Fibroblast of the aortic adventitia (primary cell): ENCODE data around the gene GKN2. TPM values are rescaled to one million over a fixed set of nuclear protein-coding genes. Genes with fewer than 3 reads are reported as not detected.

ENCODE experiments used
- DNase-seq: peaks from one replicate; pipeline ENCODE4 v3.0.0-alpha.2; 2010; ENCODE audit warnings: low read depth
- H3K4me3 ChIP-seq: 2 replicates; pipeline ENCODE4 v1.5.1; 2011; ENCODE audit warnings: low read depth, mild to moderate bottlenecking, control low read depth, low read length, moderate library complexity
- total RNA-seq: library from RNA; depleted of rRNA; stranded (reverse); fragments of >200 nt; gene quantifications from 2 replicates; pipeline ENCODE4 v1.2.3, GENCODE V29; 2012; ENCODE audit warnings: low replicate concordance
- TF ChIP-seq, protein P1 (sequence below): IDR thresholded peaks from 2 replicates; pipeline ENCODE4 v1.5.1; 2011; ENCODE audit warnings: mild to moderate bottlenecking, low read length, control low read depth, inconsistent platforms; ENCODE audit not compliant: insufficient read depth

GKN2 gene
- total RNA-seq, 1 donor = not detected

DNA sequence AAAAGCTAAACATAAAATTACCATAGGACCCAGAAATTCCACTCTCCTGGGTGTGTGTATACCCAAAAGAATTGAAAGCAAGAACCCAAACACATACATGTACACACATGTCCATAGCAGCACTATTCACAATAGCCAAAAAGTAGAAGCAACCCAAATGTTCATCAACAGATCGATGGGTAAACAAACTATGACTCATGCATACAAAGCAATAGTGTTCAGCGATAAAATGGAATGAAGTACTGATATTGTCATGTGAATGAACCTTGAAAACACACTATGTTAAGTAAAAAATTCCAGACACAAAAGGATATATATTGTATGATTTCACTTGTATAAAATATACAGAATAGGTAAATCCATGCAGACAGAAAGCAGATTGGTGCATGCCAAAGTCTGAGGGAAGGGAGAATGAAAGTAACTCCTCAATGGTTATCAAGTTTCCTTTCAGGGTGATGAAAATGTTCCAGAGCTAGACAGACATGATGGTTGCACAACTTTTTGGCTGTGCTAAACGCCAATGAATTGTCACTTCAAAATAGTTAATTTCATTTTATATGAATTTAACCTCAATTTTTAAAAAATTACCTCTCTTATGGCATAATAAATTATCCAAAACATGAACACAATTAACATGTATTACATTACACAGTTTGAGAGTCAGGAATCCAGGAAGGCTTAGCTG, 35.5 kb downstream of the GKN2 start:
- TF ChIP-seq, protein P1, sequence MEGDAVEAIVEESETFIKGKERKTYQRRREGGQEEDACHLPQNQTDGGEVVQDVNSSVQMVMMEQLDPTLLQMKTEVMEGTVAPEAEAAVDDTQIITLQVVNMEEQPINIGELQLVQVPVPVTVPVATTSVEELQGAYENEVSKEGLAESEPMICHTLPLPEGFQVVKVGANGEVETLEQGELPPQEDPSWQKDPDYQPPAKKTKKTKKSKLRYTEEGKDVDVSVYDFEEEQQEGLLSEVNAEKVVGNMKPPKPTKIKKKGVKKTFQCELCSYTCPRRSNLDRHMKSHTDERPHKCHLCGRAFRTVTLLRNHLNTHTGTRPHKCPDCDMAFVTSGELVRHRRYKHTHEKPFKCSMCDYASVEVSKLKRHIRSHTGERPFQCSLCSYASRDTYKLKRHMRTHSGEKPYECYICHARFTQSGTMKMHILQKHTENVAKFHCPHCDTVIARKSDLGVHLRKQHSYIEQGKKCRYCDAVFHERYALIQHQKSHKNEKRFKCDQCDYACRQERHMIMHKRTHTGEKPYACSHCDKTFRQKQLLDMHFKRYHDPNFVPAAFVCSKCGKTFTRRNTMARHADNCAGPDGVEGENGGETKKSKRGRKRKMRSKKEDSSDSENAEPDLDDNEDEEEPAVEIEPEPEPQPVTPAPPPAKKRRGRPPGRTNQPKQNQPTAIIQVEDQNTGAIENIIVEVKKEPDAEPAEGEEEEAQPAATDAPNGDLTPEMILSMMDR = no peak
- no peak overlapping the region for H3K4me3 ChIP-seq
- peak; percentile 25 for DNase-seq

DNA sequence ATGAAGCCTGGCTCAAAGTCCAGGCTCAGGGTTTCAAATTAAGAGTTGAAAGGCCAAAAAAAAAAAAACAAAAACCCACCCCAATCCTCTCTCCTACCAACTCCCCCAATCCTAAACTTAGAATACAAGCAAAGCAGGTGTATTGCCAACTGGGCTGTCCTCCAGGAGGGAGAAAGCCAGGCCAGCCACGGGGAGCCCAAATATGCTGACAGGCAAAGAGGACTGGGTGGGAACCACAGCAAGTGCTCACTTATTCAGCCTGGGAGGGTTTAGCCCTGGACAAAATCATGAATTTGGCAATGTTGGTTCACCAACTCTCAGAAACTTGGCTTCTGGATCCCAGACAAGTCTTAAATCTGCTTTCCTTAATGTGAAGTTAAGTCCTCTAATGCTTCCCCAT, 36.5 kb downstream of the GKN2 start:
- no peak overlapping the region for H3K4me3 ChIP-seq
- TF ChIP-seq, protein P1 = no peak
- DNase-seq = peak; percentile 39

DNA sequence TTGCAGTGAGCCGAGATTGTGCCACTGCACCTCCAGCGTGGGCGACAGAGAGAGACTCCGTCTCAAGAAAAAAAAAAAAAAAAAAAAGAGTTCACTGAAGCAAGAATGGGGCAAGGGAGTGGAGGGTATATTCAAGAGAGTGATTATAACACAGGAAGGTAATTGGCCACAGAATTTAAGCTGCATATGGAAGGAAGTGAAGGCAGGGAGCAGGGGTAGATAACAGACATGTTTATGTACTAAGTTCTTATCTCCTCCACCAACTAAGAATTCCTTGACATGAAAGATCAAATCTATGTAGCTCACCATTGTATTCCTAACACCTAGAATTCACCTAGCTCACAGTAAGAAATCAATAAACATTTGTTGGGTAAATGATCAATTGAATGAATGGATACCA, 37.3 kb downstream of the GKN2 start:
- no peak for DNase-seq
- TF ChIP-seq, protein P1 = no peak
- no peak overlapping the region for H3K4me3 ChIP-seq

DNA sequence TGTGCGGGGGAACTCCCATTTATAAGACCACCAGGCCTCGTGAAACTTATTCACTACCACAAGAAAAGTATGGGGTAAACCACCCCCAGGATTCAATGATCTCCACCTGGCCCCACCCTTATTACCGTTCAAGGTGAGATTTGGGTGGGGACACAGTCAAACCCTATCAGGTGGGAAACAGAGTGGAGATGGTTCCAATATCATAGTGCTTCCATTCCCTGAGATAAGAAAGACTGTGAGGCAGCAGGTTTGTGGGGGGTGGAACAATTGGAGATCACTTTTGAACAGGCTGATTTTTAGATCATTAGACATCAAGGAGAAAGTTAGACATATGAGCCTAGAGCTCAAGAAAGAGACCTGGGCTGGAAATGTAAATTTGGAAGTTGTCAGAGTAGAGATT, 39.3 kb downstream of the GKN2 start:
- DNase-seq = no peak
- TF ChIP-seq, protein P1 = no peak
- no peak overlapping the region for H3K4me3 ChIP-seq

DNA sequence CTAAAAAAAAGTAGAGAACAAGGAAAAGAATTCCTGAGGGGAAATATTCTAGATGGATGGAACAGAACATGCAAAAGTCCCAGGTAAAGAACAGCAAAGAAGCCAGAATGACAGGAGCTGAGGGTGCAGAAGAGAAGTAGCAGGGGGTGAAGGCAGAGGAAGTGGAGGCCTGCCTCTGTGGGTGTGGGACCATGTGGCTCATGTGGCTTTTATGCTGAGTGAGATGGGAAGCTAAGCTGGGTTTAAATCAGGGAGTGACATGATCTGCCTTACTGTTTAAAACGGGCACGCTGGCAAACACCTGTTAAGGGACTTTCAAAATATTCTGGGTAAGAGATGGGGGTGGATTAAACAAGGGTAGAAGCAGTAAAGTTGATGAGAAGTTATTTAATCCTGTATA, 40.0 kb downstream of the GKN2 start:
- DNase-seq = no peak
- TF ChIP-seq, protein P1 = no peak

DNA sequence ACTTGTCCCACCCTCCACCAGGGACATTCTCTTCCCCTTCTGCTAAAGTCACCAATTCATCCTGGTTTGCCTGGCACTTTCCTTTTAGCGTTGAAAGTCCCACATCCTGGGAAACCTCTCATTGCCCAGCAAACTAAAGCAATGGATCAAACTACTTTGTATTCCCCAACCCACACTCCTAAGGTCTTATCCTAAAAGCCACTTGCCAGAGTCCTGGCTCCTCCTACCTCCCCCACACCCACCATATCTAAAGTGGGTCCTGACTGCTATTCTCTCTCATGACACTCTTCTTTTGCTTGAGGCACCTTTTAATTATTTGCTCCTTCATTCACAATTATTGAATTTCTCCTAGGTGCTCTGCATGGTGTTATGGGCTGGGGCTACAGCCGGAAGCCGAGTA, 40.6 kb downstream of the GKN2 start:
- TF ChIP-seq, protein P1 = no peak
- H3K4me3 ChIP-seq = no peak overlapping the region
- DNase-seq = no peak

More for the DNA sequence above, 40.0 kb downstream of the GKN2 start:
- no peak overlapping the region for H3K4me3 ChIP-seq

DNA sequence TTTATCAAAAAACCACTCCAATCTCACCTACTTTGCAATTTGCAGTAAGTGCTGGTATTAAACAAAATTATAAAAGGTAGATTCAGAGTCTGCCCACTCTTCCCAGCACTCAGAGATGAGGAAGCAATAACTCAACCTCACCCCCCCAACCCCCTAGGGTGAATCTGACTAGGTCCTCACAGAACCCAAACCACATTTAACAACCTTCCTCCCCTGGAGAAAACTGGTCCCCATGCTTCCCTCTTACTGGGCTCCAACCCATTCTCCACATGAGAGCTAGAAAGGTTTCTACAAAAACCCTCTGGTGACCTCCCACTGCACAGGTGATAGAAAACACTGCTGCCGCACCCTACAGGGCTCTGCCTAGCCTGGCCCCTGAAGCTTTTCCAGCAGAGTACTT, 41.0 kb downstream of the GKN2 start:
- TF ChIP-seq, protein P1 = no peak
- H3K4me3 ChIP-seq = no peak overlapping the region

More for the DNA sequence above, 41.0 kb downstream of the GKN2 start:
- no peak for DNase-seq
